ENCODE data around the gene PAK4.

PAK4 gene

DNA sequence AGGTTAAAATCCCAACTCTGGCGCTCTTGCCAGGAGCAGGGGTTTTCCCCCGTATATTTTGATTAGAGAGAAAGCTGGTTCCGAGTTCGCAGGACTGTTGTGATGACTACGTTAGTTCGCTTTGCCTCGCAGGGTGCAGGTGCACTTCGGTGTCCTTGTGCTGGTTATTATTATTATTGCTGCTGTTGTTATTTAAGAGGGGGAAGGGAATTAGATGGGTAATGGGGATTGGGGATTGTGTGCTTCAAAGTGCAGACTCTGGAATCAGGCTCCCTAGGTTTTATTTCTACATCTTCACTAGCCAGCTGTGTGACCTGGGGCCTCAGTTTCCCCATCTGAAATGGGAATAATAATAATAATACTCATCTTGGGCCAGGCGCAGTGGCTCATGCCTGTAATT is 26.2 kb upstream of the PAK4 start:
- Histone ChIP-seq H3K27ac (ENCODE audit: poor library complexity, severe bottlenecking) (no peak overlapping the region), H3K4me3 (ENCODE audit: severe bottlenecking) (no peak overlapping the region), H3K27me3 (ENCODE audit: insufficient read depth, poor library complexity, severe bottlenecking) (no peaks in the 10 kb centered on the region), H3K36me3 (ENCODE audit: low read depth) (no peaks in the 10 kb centered on the region), H3K4me1 (ENCODE audit: insufficient read depth, poor library complexity, severe bottlenecking) (no peaks in the 10 kb centered on the region), H3K9me3 (ENCODE audit: severe bottlenecking) (no peaks in the 10 kb centered on the region)
- TF ChIP-seq, protein P1, sequence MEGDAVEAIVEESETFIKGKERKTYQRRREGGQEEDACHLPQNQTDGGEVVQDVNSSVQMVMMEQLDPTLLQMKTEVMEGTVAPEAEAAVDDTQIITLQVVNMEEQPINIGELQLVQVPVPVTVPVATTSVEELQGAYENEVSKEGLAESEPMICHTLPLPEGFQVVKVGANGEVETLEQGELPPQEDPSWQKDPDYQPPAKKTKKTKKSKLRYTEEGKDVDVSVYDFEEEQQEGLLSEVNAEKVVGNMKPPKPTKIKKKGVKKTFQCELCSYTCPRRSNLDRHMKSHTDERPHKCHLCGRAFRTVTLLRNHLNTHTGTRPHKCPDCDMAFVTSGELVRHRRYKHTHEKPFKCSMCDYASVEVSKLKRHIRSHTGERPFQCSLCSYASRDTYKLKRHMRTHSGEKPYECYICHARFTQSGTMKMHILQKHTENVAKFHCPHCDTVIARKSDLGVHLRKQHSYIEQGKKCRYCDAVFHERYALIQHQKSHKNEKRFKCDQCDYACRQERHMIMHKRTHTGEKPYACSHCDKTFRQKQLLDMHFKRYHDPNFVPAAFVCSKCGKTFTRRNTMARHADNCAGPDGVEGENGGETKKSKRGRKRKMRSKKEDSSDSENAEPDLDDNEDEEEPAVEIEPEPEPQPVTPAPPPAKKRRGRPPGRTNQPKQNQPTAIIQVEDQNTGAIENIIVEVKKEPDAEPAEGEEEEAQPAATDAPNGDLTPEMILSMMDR (IDR thresholded peaks at IDR 0.05; ENCODE audit: poor library complexity, severe bottlenecking) = no peak
- DNase-seq (ENCODE audit: low spot score) = no peak
- ATAC-seq (ENCODE audit: low read depth) = no peak

DNA sequence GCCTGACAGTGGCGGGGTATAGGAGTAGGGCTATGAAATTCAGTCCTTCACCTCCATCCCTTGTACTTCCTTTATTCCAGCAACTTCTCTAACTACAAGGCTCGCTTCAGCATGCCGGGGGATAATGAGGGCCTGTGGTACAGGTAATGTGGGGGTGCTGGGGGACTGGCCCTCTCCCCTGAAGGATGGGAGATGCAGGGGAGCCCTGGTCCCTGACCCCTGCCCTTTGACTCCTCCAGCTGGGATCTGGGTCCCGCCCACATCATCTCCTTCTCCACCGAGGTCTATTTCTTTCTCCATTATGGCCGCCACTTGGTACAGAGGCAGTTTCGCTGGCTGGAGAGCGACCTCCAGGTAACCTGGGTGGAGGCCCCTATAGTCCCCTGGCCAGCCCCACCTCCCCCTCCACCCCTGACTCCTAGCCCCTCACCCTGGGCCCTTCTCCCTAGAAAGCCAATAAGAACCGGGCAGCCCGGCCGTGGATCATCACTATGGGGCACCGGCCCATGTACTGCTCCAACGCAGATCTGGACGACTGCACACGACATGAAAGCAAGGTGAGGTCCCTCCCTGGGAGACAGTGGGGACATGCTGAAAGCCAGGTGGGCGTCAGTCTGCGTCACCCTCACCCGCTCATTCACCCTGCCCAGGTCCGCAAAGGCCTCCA is 25.0 kb upstream of the PAK4 start:
- H3K36me3 ChIP-seq (ENCODE audit: low read depth) = no peaks in the 10 kb centered on the region
- no peak overlapping the region for H3K27ac ChIP-seq (ENCODE audit: poor library complexity, severe bottlenecking)
- no peak overlapping the region for H3K4me3 ChIP-seq (ENCODE audit: severe bottlenecking)
- TF ChIP-seq, protein P1 (IDR thresholded peaks at IDR 0.05; ENCODE audit: poor library complexity, severe bottlenecking) = no peak
- ATAC-seq (ENCODE audit: low read depth) (no peak), DNase-seq (ENCODE audit: low spot score) (no peak)
- H3K4me1 ChIP-seq (ENCODE audit: insufficient read depth, poor library complexity, severe bottlenecking) = no peaks in the 10 kb centered on the region
- H3K27me3 ChIP-seq (ENCODE audit: insufficient read depth, poor library complexity, severe bottlenecking) = no peaks in the 10 kb centered on the region
- no peaks in the 10 kb centered on the region for H3K9me3 ChIP-seq (ENCODE audit: severe bottlenecking)

DNA sequence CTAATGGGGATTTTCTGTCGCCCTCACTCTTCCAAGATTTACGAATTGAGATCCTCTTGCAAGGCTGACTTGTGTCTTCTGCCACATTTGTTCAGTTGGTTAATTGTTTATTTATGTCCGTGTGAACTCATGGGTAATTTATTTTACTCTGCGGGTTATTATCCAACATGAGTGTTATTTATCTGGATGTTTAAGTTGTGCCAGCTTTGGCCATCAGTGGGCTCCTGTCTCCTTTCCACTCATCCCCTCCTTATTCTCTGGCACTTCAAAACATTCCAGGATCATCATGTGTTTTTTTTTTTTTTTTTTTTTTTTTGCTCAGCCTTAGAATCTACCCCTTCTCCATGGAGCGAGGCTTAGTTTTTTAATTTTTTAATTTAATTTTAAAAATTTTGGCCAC is 22.4 kb upstream of the PAK4 start:
- Histone ChIP-seq H3K36me3 (ENCODE audit: low read depth) (no peaks in the 10 kb centered on the region), H3K27me3 (ENCODE audit: insufficient read depth, poor library complexity, severe bottlenecking) (no peaks in the 10 kb centered on the region), H3K4me1 (ENCODE audit: insufficient read depth, poor library complexity, severe bottlenecking) (no peaks in the 10 kb centered on the region), H3K9me3 (ENCODE audit: severe bottlenecking) (no peaks in the 10 kb centered on the region), H3K4me3 (ENCODE audit: severe bottlenecking) (no peak overlapping the region), H3K27ac (ENCODE audit: poor library complexity, severe bottlenecking) (no peak overlapping the region)
- ATAC-seq (ENCODE audit: low read depth) (no peak), DNase-seq (ENCODE audit: low spot score) (no peak)
- TF ChIP-seq, protein P1 (IDR thresholded peaks at IDR 0.05; ENCODE audit: poor library complexity, severe bottlenecking) = no peak

DNA sequence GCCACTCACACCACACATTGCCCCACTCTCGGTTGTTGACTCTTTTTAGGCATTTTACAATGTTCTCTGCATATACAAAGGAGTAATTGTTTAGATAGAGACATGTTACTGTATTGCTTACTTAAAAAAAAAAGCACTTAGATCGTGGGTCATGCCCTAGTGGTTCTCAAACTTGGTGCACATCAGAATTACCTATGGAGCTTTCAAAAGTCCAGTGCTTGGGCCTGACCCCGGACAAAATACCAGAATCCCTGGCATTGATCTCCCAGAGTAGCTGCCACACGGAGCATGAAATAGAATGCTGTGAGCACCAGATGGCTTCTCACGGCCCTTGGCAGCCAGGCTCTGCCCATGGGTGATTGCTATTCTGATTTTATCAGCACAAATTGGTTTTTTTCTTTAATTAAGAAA is 21.4 kb upstream of the PAK4 start:
- ATAC-seq (ENCODE audit: low read depth) = no peak
- H3K4me3 ChIP-seq (ENCODE audit: severe bottlenecking) = no peak overlapping the region

DNA sequence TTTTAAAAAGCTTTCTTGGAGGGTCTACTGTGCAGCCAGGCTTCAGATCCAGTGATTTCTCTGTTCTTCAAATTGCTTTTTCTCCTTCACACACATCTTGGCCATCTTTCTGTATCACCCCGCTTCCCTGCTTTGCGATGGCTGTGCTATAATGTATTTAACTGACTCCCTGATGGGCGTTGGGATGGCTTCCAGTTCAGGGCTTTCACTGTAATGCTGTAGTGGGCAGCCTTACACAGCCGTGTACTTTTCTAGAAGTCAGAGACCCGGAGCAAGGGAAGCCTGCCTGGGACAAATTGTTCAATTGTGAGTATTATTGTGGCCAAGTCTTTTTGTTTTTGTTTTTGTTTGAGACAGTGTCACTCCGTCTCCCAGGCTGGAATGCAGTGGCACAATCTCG is 19.4 kb upstream of the PAK4 start:
- no peak for DNase-seq (ENCODE audit: low spot score)
- no peaks in the 10 kb centered on the region for H3K27me3 ChIP-seq (ENCODE audit: insufficient read depth, poor library complexity, severe bottlenecking)
- H3K27ac ChIP-seq (ENCODE audit: poor library complexity, severe bottlenecking) = no peak overlapping the region
- TF ChIP-seq, protein P1 (IDR thresholded peaks at IDR 0.05; ENCODE audit: poor library complexity, severe bottlenecking) = no peak
- no peaks in the 10 kb centered on the region for H3K36me3 ChIP-seq (ENCODE audit: low read depth)
- no peaks in the 10 kb centered on the region for H3K9me3 ChIP-seq (ENCODE audit: severe bottlenecking)
- H3K4me3 ChIP-seq (ENCODE audit: severe bottlenecking) = no peak overlapping the region
- no peak for ATAC-seq (ENCODE audit: low read depth)
- H3K4me1 ChIP-seq (ENCODE audit: insufficient read depth, poor library complexity, severe bottlenecking) = no peaks in the 10 kb centered on the region

More for the DNA sequence above, 21.4 kb upstream of the PAK4 start:
- no peaks in the 10 kb centered on the region for H3K36me3 ChIP-seq (ENCODE audit: low read depth)
- no peak for DNase-seq (ENCODE audit: low spot score)
- TF ChIP-seq, protein P1 (IDR thresholded peaks at IDR 0.05; ENCODE audit: poor library complexity, severe bottlenecking) = no peak
- no peaks in the 10 kb centered on the region for H3K4me1 ChIP-seq (ENCODE audit: insufficient read depth, poor library complexity, severe bottlenecking)
- no peak overlapping the region for H3K27ac ChIP-seq (ENCODE audit: poor library complexity, severe bottlenecking)
- H3K27me3 ChIP-seq (ENCODE audit: insufficient read depth, poor library complexity, severe bottlenecking) = no peaks in the 10 kb centered on the region
- H3K9me3 ChIP-seq (ENCODE audit: severe bottlenecking) = no peaks in the 10 kb centered on the region

All from RWPE2 (cell line).